HepG2 (cell line): ENCODE measurements around the gene RNASE7. TPM values are rescaled to one million over a fixed set of nuclear protein-coding genes. Genes with fewer than 3 reads are reported as not detected.

Experiments used
- E2F1 ChIP-seq: sonication (generic); formaldehyde crosslinking; IDR thresholded peaks from 2 replicates; pipeline ENCODE4 v1.5.0; 2020; ENCODE audit warnings: missing genetic modification reagents
- KDM6A ChIP-seq: IDR thresholded peaks from 2 replicates; pipeline ENCODE4 v1.6.1; 2016; ENCODE audit warnings: low read depth
- SATB2 ChIP-seq: sonication (generic); formaldehyde crosslinking; IDR thresholded peaks from 2 replicates; pipeline ENCODE4 v1.5.0; 2020; ENCODE audit warnings: missing genetic modification reagents
- SMC3 ChIP-seq: IDR thresholded peaks from 2 replicates; pipeline ENCODE4 v1.6.1; 2011; ENCODE audit warnings: low read length, improper control_type of control experiment
- SSRP1 ChIP-seq: IDR thresholded peaks from 2 replicates; pipeline ENCODE4 v1.6.1; 2016; ENCODE audit warnings: control low read depth
- ZBTB34 ChIP-seq: sonication (generic); formaldehyde crosslinking; IDR thresholded peaks from 2 replicates; pipeline ENCODE4 v1.8.0; 2022; ENCODE audit warnings: mild to moderate bottlenecking, missing genetic modification reagents
- ZNF10 ChIP-seq: sonication (generic); formaldehyde crosslinking; IDR thresholded peaks from 2 replicates; pipeline ENCODE4 v1.4.0; 2020; ENCODE audit warnings: mild to moderate bottlenecking, low read depth, missing genetic modification reagents, borderline replicate concordance
- ZNF121 ChIP-seq: sonication (generic); formaldehyde crosslinking; IDR thresholded peaks from 2 replicates; pipeline ENCODE4 v1.5.0; 2020; ENCODE audit warnings: mild to moderate bottlenecking, missing genetic modification reagents
- ZNF710 ChIP-seq: sonication (generic); formaldehyde crosslinking; IDR thresholded peaks from 2 replicates; pipeline ENCODE4 v1.5.0; 2020; ENCODE audit warnings: mild to moderate bottlenecking, missing genetic modification reagents, borderline replicate concordance
- ZNF782 ChIP-seq: sonication (generic); formaldehyde crosslinking; IDR thresholded peaks from 2 replicates; pipeline ENCODE4 v1.4.0; 2020; ENCODE audit warnings: missing genetic modification reagents, mild to moderate bottlenecking, borderline replicate concordance
- ZSCAN31 ChIP-seq: sonication (generic); formaldehyde crosslinking; IDR thresholded peaks from 2 replicates; pipeline ENCODE4 v1.5.0; 2020; ENCODE audit warnings: low read depth, mild to moderate bottlenecking, missing genetic modification reagents
- polyA plus RNA-seq, 8 experiments: library from polyadenylated mRNA; depleted of rRNA in 3 of 8; stranded (reverse) in 7 of 8; unstranded in 1 of 8; fragments of >200 nt; fragmentation: Illumina TruSeq in 4 of 8; extraction: Trizol in 4 of 8; gene quantifications; 2 replicates each; pipeline versions ENCODE4 v1.2.1 to v1.2.3, GENCODE V29; 2011 to 2016; ENCODE audit warnings: low read depth in 4 of 8, missing spikeins in 1 of 8, mixed read lengths in 1 of 8; ENCODE audit not compliant: insufficient read depth in 1 of 8
- total RNA-seq, 5 experiments: library from RNA; depleted of rRNA; stranded (reverse); fragments of >200 nt; fragmentation: Illumina TruSeq; extraction: Trizol; gene quantifications; 2 replicates each; pipeline ENCODE4 v1.2.3, GENCODE V29; 2016; ENCODE audit warnings: low read depth in 1 of 5
- TF ChIP-seq, protein P1 (sequence below): sonication (generic); formaldehyde crosslinking; IDR thresholded peaks from 2 replicates; pipeline ENCODE4 v1.4.0; 2020; ENCODE audit warnings: missing genetic modification reagents
- TF ChIP-seq, protein P2 (sequence below): IDR thresholded peaks from 2 replicates; pipeline ENCODE4 v1.6.1; 2016; ENCODE audit warnings: missing compliant biosample characterization, missing genetic modification reagents, borderline replicate concordance
- TF ChIP-seq, protein P3 (sequence below): sonication (generic); formaldehyde crosslinking; IDR thresholded peaks from 2 replicates; pipeline ENCODE4 v1.4.0; 2020; ENCODE audit warnings: missing genetic modification reagents

The RNASE7 gene
- total and polyA plus RNA-seq, 2 of the 13 experiments (the other 11 are each of a cell fraction or from before 2014, with no cell fraction given): 0.04 TPM; not detected in 1

- TF ChIP-seq, protein P1, sequence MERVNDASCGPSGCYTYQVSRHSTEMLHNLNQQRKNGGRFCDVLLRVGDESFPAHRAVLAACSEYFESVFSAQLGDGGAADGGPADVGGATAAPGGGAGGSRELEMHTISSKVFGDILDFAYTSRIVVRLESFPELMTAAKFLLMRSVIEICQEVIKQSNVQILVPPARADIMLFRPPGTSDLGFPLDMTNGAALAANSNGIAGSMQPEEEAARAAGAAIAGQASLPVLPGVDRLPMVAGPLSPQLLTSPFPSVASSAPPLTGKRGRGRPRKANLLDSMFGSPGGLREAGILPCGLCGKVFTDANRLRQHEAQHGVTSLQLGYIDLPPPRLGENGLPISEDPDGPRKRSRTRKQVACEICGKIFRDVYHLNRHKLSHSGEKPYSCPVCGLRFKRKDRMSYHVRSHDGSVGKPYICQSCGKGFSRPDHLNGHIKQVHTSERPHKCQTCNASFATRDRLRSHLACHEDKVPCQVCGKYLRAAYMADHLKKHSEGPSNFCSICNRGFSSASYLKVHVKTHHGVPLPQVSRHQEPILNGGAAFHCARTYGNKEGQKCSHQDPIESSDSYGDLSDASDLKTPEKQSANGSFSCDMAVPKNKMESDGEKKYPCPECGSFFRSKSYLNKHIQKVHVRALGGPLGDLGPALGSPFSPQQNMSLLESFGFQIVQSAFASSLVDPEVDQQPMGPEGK (CRISPR knock-in tag): peak; percentile 82
- TF ChIP-seq, protein P2, sequence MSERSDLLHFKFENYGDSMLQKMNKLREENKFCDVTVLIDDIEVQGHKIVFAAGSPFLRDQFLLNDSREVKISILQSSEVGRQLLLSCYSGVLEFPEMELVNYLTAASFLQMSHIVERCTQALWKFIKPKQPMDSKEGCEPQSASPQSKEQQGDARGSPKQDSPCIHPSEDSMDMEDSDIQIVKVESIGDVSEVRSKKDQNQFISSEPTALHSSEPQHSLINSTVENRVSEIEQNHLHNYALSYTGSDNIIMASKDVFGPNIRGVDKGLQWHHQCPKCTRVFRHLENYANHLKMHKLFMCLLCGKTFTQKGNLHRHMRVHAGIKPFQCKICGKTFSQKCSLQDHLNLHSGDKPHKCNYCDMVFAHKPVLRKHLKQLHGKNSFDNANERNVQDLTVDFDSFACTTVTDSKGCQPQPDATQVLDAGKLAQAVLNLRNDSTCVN (CRISPR knock-in tag): 0 out of 2 replicates have a peak, but pooled peaks have one; percentile 39
- no peak for TF ChIP-seq ZNF10 (CRISPR knock-in tag)
- no peak for TF ChIP-seq ZNF782 (CRISPR knock-in tag)
- TF ChIP-seq ZSCAN31 (CRISPR knock-in tag): 0 out of 2 replicates have a peak, but pooled peaks have one; percentile 57
- TF ChIP-seq E2F1 (CRISPR knock-in tag): peak; percentile 71
- TF ChIP-seq, protein P3, sequence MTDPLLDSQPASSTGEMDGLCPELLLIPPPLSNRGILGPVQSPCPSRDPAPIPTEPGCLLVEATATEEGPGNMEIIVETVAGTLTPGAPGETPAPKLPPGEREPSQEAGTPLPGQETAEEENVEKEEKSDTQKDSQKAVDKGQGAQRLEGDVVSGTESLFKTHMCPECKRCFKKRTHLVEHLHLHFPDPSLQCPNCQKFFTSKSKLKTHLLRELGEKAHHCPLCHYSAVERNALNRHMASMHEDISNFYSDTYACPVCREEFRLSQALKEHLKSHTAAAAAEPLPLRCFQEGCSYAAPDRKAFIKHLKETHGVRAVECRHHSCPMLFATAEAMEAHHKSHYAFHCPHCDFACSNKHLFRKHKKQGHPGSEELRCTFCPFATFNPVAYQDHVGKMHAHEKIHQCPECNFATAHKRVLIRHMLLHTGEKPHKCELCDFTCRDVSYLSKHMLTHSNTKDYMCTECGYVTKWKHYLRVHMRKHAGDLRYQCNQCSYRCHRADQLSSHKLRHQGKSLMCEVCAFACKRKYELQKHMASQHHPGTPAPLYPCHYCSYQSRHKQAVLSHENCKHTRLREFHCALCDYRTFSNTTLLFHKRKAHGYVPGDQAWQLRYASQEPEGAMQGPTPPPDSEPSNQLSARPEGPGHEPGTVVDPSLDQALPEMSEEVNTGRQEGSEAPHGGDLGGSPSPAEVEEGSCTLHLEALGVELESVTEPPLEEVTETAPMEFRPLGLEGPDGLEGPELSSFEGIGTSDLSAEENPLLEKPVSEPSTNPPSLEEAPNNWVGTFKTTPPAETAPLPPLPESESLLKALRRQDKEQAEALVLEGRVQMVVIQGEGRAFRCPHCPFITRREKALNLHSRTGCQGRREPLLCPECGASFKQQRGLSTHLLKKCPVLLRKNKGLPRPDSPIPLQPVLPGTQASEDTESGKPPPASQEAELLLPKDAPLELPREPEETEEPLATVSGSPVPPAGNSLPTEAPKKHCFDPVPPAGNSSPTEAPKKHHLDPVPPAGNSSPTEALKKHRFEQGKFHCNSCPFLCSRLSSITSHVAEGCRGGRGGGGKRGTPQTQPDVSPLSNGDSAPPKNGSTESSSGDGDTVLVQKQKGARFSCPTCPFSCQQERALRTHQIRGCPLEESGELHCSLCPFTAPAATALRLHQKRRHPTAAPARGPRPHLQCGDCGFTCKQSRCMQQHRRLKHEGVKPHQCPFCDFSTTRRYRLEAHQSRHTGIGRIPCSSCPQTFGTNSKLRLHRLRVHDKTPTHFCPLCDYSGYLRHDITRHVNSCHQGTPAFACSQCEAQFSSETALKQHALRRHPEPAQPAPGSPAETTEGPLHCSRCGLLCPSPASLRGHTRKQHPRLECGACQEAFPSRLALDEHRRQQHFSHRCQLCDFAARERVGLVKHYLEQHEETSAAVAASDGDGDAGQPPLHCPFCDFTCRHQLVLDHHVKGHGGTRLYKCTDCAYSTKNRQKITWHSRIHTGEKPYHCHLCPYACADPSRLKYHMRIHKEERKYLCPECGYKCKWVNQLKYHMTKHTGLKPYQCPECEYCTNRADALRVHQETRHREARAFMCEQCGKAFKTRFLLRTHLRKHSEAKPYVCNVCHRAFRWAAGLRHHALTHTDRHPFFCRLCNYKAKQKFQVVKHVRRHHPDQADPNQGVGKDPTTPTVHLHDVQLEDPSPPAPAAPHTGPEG (CRISPR knock-in tag): peak; percentile 94
- peak; percentile 87; the same call in 1 of the 2 replicates for TF ChIP-seq SATB2 (CRISPR knock-in tag)
- peak; percentile 66; the same call in 1 of the 2 replicates for TF ChIP-seq ZNF710 (CRISPR knock-in tag)
- TF ChIP-seq SMC3: no peak
- TF ChIP-seq SSRP1 (CRISPR knock-in tag): no peak
- TF ChIP-seq KDM6A (CRISPR knock-in tag): no peak
- no peak for TF ChIP-seq ZBTB34 (CRISPR knock-in tag)
- 0 out of 2 replicates have a peak, but pooled peaks have one; percentile 25 for TF ChIP-seq ZNF121 (CRISPR knock-in tag)
These were observed 17.4 kb upstream of the RNASE7 start, which contains the start of gene NDRG2 (continued) for GRCh38 chr14:21024585-21025370.
